Lower lobe of right lung (tissue), 2 donors: ENCODE measurements around the gene MLXIP. TPM values are rescaled to one million over a fixed set of nuclear protein-coding genes. Genes with fewer than 3 reads are reported as not detected.

ENCODE experiments used
- ATAC-seq, 2 donors: fragments of 200-7000 bp; cut with Tn5 transposase; one replicate each; pipeline ENCODE4 v1.9.1; 2020 to 2022; ENCODE audit warnings: mild to moderate bottlenecking in 2 of 2, moderate library complexity in 2 of 2
- DNase-seq: peaks from one replicate; pipeline ENCODE4 v3.0.0-alpha.2; 2020
- H3K27ac ChIP-seq: fragments of 200-600 bp; one replicate; pipeline ENCODE4 v1.8.0; 2022
- H3K27me3 ChIP-seq: fragments of 200-600 bp; one replicate; pipeline ENCODE4 v1.8.0; 2022; ENCODE audit warnings: low read depth
- H3K36me3 ChIP-seq: fragments of 200-600 bp; one replicate; pipeline ENCODE4 v1.8.0; 2022; ENCODE audit warnings: mild to moderate bottlenecking
- H3K4me1 ChIP-seq: fragments of 200-600 bp; one replicate; pipeline ENCODE4 v1.8.0; 2022
- H3K4me3 ChIP-seq: fragments of 200-600 bp; one replicate; pipeline ENCODE4 v1.8.0; 2022; ENCODE audit warnings: mild to moderate bottlenecking
- H3K9me3 ChIP-seq: fragments of 200-600 bp; one replicate; pipeline ENCODE4 v1.8.0; 2022
- CTCF ChIP-seq: fragments of 200-600 bp; IDR thresholded peaks from one replicate; pipeline ENCODE4 v1.8.0; 2022; ENCODE audit warnings: antibody characterized with exemption, mild to moderate bottlenecking
- intact Hi-C: fragments of 100-400 bp; cut with DNase I; formaldehyde crosslinking; loops from one replicate; pipeline ENCODE4 v1.11.0; 2022
- total RNA-seq: library from RNA; stranded (reverse); fragmentation: NEBNext Ultra II Directional; extraction: Animal tissue kit (Norgen Biotek cat#: 25700); gene quantifications from one replicate; pipeline ENCODE4 v1.2.1, GENCODE V29; 2021
- donor health status: DM: no; HTN: yes; CAD: no; lungs with severe emphysema.

The MLXIP gene
- total RNA-seq, 1 donor from 2014 or later = 55.9 TPM

- no peak for ATAC-seq
- H3K27me3 ChIP-seq = no peaks in the 10 kb centered on the region
Measured at GRCh38 chr12:122094137-122094734, 15.7 kb downstream of the MLXIP start.

DNA sequence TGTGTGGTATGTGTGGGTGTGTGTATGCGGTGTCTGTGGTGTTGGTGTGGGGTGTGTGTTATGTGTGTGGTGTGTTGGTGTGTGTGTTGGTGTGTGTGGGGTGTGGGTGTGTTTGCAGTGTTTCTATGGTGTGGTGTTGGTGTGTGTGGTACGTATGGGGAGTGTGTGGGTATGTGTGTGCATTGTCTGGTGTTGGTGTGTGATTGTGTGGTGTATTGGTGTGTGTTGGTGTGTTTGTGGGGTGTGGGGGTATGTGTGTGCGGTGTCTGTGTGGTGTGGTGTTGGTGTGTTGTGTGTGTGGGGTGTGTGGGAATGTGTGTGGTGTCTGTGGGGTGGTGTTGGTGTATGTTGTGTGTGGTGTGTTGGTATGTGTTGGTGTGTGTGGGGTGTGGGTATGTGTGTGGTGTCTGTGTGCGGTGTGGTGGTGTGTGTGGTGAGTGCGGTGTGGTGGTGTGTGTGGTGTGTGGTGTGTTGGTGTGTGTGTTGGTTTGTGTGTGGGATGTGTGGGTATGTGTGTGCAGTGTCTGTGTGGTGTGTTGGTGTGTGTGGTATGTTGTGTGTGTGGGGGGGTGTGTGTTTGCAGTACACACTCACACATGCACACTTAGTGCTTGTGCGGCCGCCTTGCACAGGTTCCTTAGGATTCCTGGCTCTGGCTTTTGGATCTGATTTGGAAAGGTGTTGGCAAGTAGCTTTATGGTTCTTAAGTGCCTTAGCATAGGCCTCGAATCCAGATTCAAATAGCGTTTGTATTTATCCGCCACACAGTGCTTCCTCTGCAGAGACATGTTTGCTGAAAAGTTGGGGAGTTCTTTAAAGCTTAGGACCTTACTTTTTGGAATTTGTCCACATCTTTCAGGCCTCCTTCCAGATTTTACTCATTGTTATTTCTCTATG lies 16.4 kb downstream of the MLXIP start:
- no peak overlapping the region for H3K27ac ChIP-seq
- intact Hi-C loops = no loop called here
- H3K4me3 ChIP-seq = no peak overlapping the region
- no peaks in the 10 kb centered on the region for H3K27me3 ChIP-seq
- no peaks in the 10 kb centered on the region for H3K9me3 ChIP-seq
- TF ChIP-seq CTCF = no peak
- DNase-seq (no peak), ATAC-seq (no peak)
- no peaks in the 10 kb centered on the region for H3K36me3 ChIP-seq
- peaks cover 71% of the 10 kb centered on the region for H3K4me1 ChIP-seq

More at GRCh38 chr12:122094137-122094734, 15.7 kb downstream of the MLXIP start:
- Histone ChIP-seq H3K27ac (no peak overlapping the region), H3K36me3 (no peaks in the 10 kb centered on the region), H3K4me3 (no peak overlapping the region), H3K9me3 (no peaks in the 10 kb centered on the region), H3K4me1 (peaks cover 71% of the 10 kb centered on the region)
- intact Hi-C loops = no loop called here
- no peak for DNase-seq
- TF ChIP-seq CTCF = no peak

- H3K27me3 ChIP-seq = no peaks in the 10 kb centered on the region
- DNase-seq (no peak), ATAC-seq (no peak)
- no peaks in the 10 kb centered on the region for H3K36me3 ChIP-seq
- no peak for TF ChIP-seq CTCF
- H3K4me1 ChIP-seq = peaks cover 71% of the 10 kb centered on the region
- no peaks in the 10 kb centered on the region for H3K9me3 ChIP-seq
- peak overlapping the region; percentile 79 for H3K27ac ChIP-seq
- intact Hi-C loops = no loop called here
- no peak overlapping the region for H3K4me3 ChIP-seq
Measured at GRCh38 chr12:122096014-122096413, 17.5 kb downstream of the MLXIP start.

GRCh38 chr12:122096591-122097149 lies 18.1 kb downstream of the MLXIP start:
- Histone ChIP-seq H3K27ac (peak overlapping the region; percentile 79), H3K9me3 (no peaks in the 10 kb centered on the region), H3K36me3 (no peaks in the 10 kb centered on the region), H3K4me1 (peaks cover 68% of the 10 kb centered on the region), H3K4me3 (no peak overlapping the region), H3K27me3 (no peaks in the 10 kb centered on the region)
- ATAC-seq (no peak), DNase-seq (no peak)
- intact Hi-C loops = no loop called here
- TF ChIP-seq CTCF = no peak

DNA sequence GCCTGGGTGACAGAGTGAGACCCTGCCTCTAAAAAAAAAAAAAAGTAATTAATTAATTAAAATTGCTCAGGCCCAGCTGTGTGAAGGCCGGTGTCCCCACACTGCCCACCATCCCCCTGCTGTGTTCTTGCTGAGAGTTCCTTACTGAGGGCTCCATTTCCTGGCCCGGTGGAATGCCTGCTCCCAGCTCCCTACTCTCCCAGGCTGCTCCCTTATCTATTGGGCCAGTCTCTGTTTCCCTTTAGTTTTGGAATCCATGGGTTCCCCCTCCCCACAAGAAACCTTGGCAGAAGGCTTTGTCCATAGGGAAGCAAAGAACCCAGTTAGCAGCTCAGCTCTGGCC lies 19.0 kb downstream of the MLXIP start:
- no peak for DNase-seq
- peak overlapping the region; percentile 8 for H3K4me3 ChIP-seq
- H3K36me3 ChIP-seq = no peaks in the 10 kb centered on the region
- no peaks in the 10 kb centered on the region for H3K9me3 ChIP-seq
- no peaks in the 10 kb centered on the region for H3K27me3 ChIP-seq
- intact Hi-C loops = no loop called here
- peaks cover 60% of the 10 kb centered on the region for H3K4me1 ChIP-seq
- peak; percentile 28 to 40 for ATAC-seq
- peak overlapping the region; percentile 79 for H3K27ac ChIP-seq
- no peak for TF ChIP-seq CTCF
